ENCODE measurements around the gene PRSS16. TPM values are rescaled to one million over a fixed set of nuclear protein-coding genes. Genes with fewer than 3 reads are reported as not detected.
A peak's percentile ranks its signal among the peaks of the same experiment; 100 is the strongest.

Gene PRSS16
- total RNA-seq, 1 donor: not detected

- Histone ChIP-seq H3K27ac (ENCODE audit: low read depth, low read length) (no peak overlapping the region), H3K36me3 (ENCODE audit: insufficient read depth, low read length) (no peaks in the 10 kb centered on the region), H3K27me3 (ENCODE audit: insufficient read depth, low read length) (peaks cover 29% of the 10 kb centered on the region), H3K9me3 (ENCODE audit: low read depth, low read length) (no peaks in the 10 kb centered on the region), H3K4me2 (ENCODE audit: insufficient read depth, low read length) (peak overlapping the region; percentile 94), H4K20me1 (ENCODE audit: insufficient read depth, low read length) (no peaks in the 10 kb centered on the region), H2AFZ (ENCODE audit: low read length) (peak overlapping the region; percentile 91), H3K79me2 (ENCODE audit: insufficient read depth, low read length) (no peaks in the 10 kb centered on the region), H3K4me3 (ENCODE audit: insufficient read depth, low read length) (peak overlapping the region; percentile 65), H3K4me1 (ENCODE audit: insufficient read depth, low read length) (peaks cover 4% of the 10 kb centered on the region)
- peak; percentile 92 for DNase-seq (ENCODE audit: insufficient read length, low spot score, missing footprints)
- TF ChIP-seq CTCF (IDR thresholded peaks at IDR 0.05; ENCODE audit: extremely low read depth, low read depth, low read length): no peak
Observed at GRCh38 chr6:27280064-27280539, 32.6 kb downstream of the PRSS16 start.

GRCh38 chr6:27280540-27281000 lies 33.1 kb downstream of the PRSS16 start:
- Histone ChIP-seq H3K4me3 (ENCODE audit: insufficient read depth, low read length) (peak overlapping the region; percentile 65), H3K36me3 (ENCODE audit: insufficient read depth, low read length) (no peaks in the 10 kb centered on the region), H3K4me1 (ENCODE audit: insufficient read depth, low read length) (peaks cover 4% of the 10 kb centered on the region), H3K9me3 (ENCODE audit: low read depth, low read length) (no peaks in the 10 kb centered on the region), H3K4me2 (ENCODE audit: insufficient read depth, low read length) (peak overlapping the region; percentile 94), H3K27me3 (ENCODE audit: insufficient read depth, low read length) (peaks cover 32% of the 10 kb centered on the region), H4K20me1 (ENCODE audit: insufficient read depth, low read length) (no peaks in the 10 kb centered on the region), H2AFZ (ENCODE audit: low read length) (peak overlapping the region; percentile 43), H3K79me2 (ENCODE audit: insufficient read depth, low read length) (no peaks in the 10 kb centered on the region), H3K27ac (ENCODE audit: low read depth, low read length) (no peak overlapping the region)
- no peak for TF ChIP-seq CTCF (IDR thresholded peaks at IDR 0.05; ENCODE audit: extremely low read depth, low read depth, low read length)
- peak; percentile 41 for DNase-seq (ENCODE audit: insufficient read length, low spot score, missing footprints)

- Histone ChIP-seq H3K9me3 (ENCODE audit: low read depth, low read length) (no peaks in the 10 kb centered on the region), H3K36me3 (ENCODE audit: insufficient read depth, low read length) (no peaks in the 10 kb centered on the region), H3K4me3 (ENCODE audit: insufficient read depth, low read length) (peak overlapping the region; percentile 65), H3K27me3 (ENCODE audit: insufficient read depth, low read length) (peaks cover 36% of the 10 kb centered on the region), H2AFZ (ENCODE audit: low read length) (no peak overlapping the region), H3K79me2 (ENCODE audit: insufficient read depth, low read length) (no peaks in the 10 kb centered on the region), H3K4me1 (ENCODE audit: insufficient read depth, low read length) (peaks cover 4% of the 10 kb centered on the region), H3K4me2 (ENCODE audit: insufficient read depth, low read length) (peak overlapping the region; percentile 94), H4K20me1 (ENCODE audit: insufficient read depth, low read length) (no peaks in the 10 kb centered on the region), H3K27ac (ENCODE audit: low read depth, low read length) (no peak overlapping the region)
- DNase-seq (ENCODE audit: insufficient read length, low spot score, missing footprints): no peak
- TF ChIP-seq CTCF (IDR thresholded peaks at IDR 0.05; ENCODE audit: extremely low read depth, low read depth, low read length): no peak
Observed at GRCh38 chr6:27281105-27281539, 33.6 kb downstream of the PRSS16 start.

GRCh38 chr6:27281569-27281968 lies 34.1 kb downstream of the PRSS16 start:
- DNase-seq (ENCODE audit: insufficient read length, low spot score, missing footprints): no peak
- H2AFZ ChIP-seq (ENCODE audit: low read length): no peak overlapping the region
- H3K27ac ChIP-seq (ENCODE audit: low read depth, low read length): no peak overlapping the region
- H3K36me3 ChIP-seq (ENCODE audit: insufficient read depth, low read length): no peaks in the 10 kb centered on the region
- TF ChIP-seq CTCF (IDR thresholded peaks at IDR 0.05; ENCODE audit: extremely low read depth, low read depth, low read length): no peak
- no peaks in the 10 kb centered on the region for H3K9me3 ChIP-seq (ENCODE audit: low read depth, low read length)
- peaks cover 4% of the 10 kb centered on the region for H3K4me1 ChIP-seq (ENCODE audit: insufficient read depth, low read length)
- no peaks in the 10 kb centered on the region for H3K79me2 ChIP-seq (ENCODE audit: insufficient read depth, low read length)
- peaks cover 36% of the 10 kb centered on the region for H3K27me3 ChIP-seq (ENCODE audit: insufficient read depth, low read length)
- H3K4me2 ChIP-seq (ENCODE audit: insufficient read depth, low read length): peak overlapping the region; percentile 94
- no peak overlapping the region for H3K4me3 ChIP-seq (ENCODE audit: insufficient read depth, low read length)
- H4K20me1 ChIP-seq (ENCODE audit: insufficient read depth, low read length): no peaks in the 10 kb centered on the region

Measured in osteoblast (primary cell).